ENCODE measurements around the gene MS4A4A.

MS4A4A gene

GRCh38 chr11:60252213-60253108 is 28.0 kb upstream of the MS4A4A start:
- H3F3A ChIP-seq (ENCODE audit: control insufficient read depth, insufficient read depth): no peaks in the 10 kb centered on the region
- no peaks in the 10 kb centered on the region for H4K20me1 ChIP-seq (ENCODE audit: control insufficient read depth, insufficient read depth, low read depth, low read length)
- H3K4me3 ChIP-seq (ENCODE audit: low read length): no peak overlapping the region
- H3K79me2 ChIP-seq (ENCODE audit: control insufficient read depth, low read length): no peaks in the 10 kb centered on the region
- TF ChIP-seq CTCF (IDR thresholded peaks at IDR 0.05; ENCODE audit: low read depth, low read length, poor library complexity, severe bottlenecking): no peak
- TF ChIP-seq EZH2phosphoT487 (IDR thresholded peaks at IDR 0.05; ENCODE audit: borderline replicate concordance, low read length): no peak
- no peaks in the 10 kb centered on the region for H3K36me3 ChIP-seq (ENCODE audit: control insufficient read depth, low read length)
- no peak overlapping the region for H3K4me2 ChIP-seq (ENCODE audit: low read length)
- no peaks in the 10 kb centered on the region; the same call in 1 of the 2 replicates for H3K9me2 ChIP-seq (replicated peaks; ENCODE audit: control insufficient read depth, low read length)
- H3K4me1 ChIP-seq (ENCODE audit: control insufficient read depth, low read length): no peaks in the 10 kb centered on the region
- no peaks in the 10 kb centered on the region; the same call in 1 of the 2 replicates for H3K27me3 ChIP-seq (ENCODE audit: control insufficient read depth, low read length)
- peaks cover 15% of the 10 kb centered on the region for H3K9me3 ChIP-seq (ENCODE audit: control insufficient read depth, insufficient read depth, low read length)
- no peak overlapping the region for H3K27ac ChIP-seq (ENCODE audit: low read depth, low read length)

- Histone ChIP-seq H3K9me3 (ENCODE audit: control insufficient read depth, insufficient read depth, low read length) (peaks cover 15% of the 10 kb centered on the region), H3K27me3 (ENCODE audit: control insufficient read depth, low read length) (no peaks in the 10 kb centered on the region), H3K27ac (ENCODE audit: low read depth, low read length) (no peak overlapping the region), H3K4me1 (ENCODE audit: control insufficient read depth, low read length) (no peaks in the 10 kb centered on the region), H3K9me2 (replicated peaks; ENCODE audit: control insufficient read depth, low read length) (no peaks in the 10 kb centered on the region), H3K79me2 (ENCODE audit: control insufficient read depth, low read length) (no peaks in the 10 kb centered on the region), H3K4me3 (ENCODE audit: low read length) (no peak overlapping the region), H3F3A (ENCODE audit: control insufficient read depth, insufficient read depth) (no peaks in the 10 kb centered on the region), H4K20me1 (ENCODE audit: control insufficient read depth, insufficient read depth, low read depth, low read length) (no peaks in the 10 kb centered on the region), H3K36me3 (ENCODE audit: control insufficient read depth, low read length) (no peaks in the 10 kb centered on the region), H3K4me2 (ENCODE audit: low read length) (no peak overlapping the region)
- no peak for TF ChIP-seq EZH2phosphoT487 (IDR thresholded peaks at IDR 0.05; ENCODE audit: borderline replicate concordance, low read length)
- no peak for TF ChIP-seq CTCF (IDR thresholded peaks at IDR 0.05; ENCODE audit: low read depth, low read length, poor library complexity, severe bottlenecking)
These were observed 22.3 kb upstream of the MS4A4A start for GRCh38 chr11:60257956-60258722.

- no peak overlapping the region for H3K4me2 ChIP-seq (ENCODE audit: low read length)
- H3K4me3 ChIP-seq (ENCODE audit: low read length): no peak overlapping the region
- H3K36me3 ChIP-seq (ENCODE audit: control insufficient read depth, low read length): no peaks in the 10 kb centered on the region
These were observed 19.5 kb upstream of the MS4A4A start for GRCh38 chr11:60261014-60261413.

More at GRCh38 chr11:60261014-60261413, 19.5 kb upstream of the MS4A4A start:
- H3K27ac ChIP-seq (ENCODE audit: low read depth, low read length): no peak overlapping the region
- no peaks in the 10 kb centered on the region for H3K9me3 ChIP-seq (ENCODE audit: control insufficient read depth, insufficient read depth, low read length)
- H3K4me1 ChIP-seq (ENCODE audit: control insufficient read depth, low read length): no peaks in the 10 kb centered on the region
- H3K79me2 ChIP-seq (ENCODE audit: control insufficient read depth, low read length): no peaks in the 10 kb centered on the region
- TF ChIP-seq CTCF (IDR thresholded peaks at IDR 0.05; ENCODE audit: low read depth, low read length, poor library complexity, severe bottlenecking) (no peak), EZH2phosphoT487 (IDR thresholded peaks at IDR 0.05; ENCODE audit: borderline replicate concordance, low read length) (no peak)
- no peaks in the 10 kb centered on the region for H4K20me1 ChIP-seq (ENCODE audit: control insufficient read depth, insufficient read depth, low read depth, low read length)
- H3F3A ChIP-seq (ENCODE audit: control insufficient read depth, insufficient read depth): no peaks in the 10 kb centered on the region
- H3K9me2 ChIP-seq (replicated peaks; ENCODE audit: control insufficient read depth, low read length): no peaks in the 10 kb centered on the region
- H3K27me3 ChIP-seq (ENCODE audit: control insufficient read depth, low read length): no peaks in the 10 kb centered on the region
